DOHH2 (cell line): Measurements from ENCODE around the gene INPP4B.

ENCODE experiments used
- H3F3A ChIP-seq: fragments of 200-600 bp; sonication (generic), shearing (Covaris generic); 2 replicates; pipeline ENCODE4 v1.6.0; 2016; ENCODE audit warnings: antibody characterized with exemption, mild to moderate bottlenecking; ENCODE audit not compliant: control insufficient read depth, insufficient read depth
- H3K27ac ChIP-seq: fragments of 200-600 bp; sonication (generic); 2 replicates; pipeline ENCODE4 v1.5.1; 2014; ENCODE audit warnings: low read depth, mild to moderate bottlenecking, low read length, moderate library complexity
- H3K27me3 ChIP-seq: fragments of 200-600 bp; sonication (generic); 2 replicates; pipeline ENCODE4 v1.6.1; 2014; ENCODE audit warnings: mild to moderate bottlenecking, low read length, mixed read lengths; ENCODE audit not compliant: control insufficient read depth
- H3K36me3 ChIP-seq: fragments of 200-600 bp; sonication (generic); 2 replicates; pipeline ENCODE4 v1.6.1; 2014; ENCODE audit warnings: mild to moderate bottlenecking, low read length, moderate library complexity, mixed read lengths; ENCODE audit not compliant: control insufficient read depth
- H3K4me1 ChIP-seq: fragments of 200-600 bp; sonication (generic); 2 replicates; pipeline ENCODE4 v1.6.1; 2014; ENCODE audit warnings: mild to moderate bottlenecking, low read length, mixed read lengths; ENCODE audit not compliant: control insufficient read depth
- H3K4me2 ChIP-seq: fragments of 200-600 bp; sonication (generic); 2 replicates; pipeline ENCODE4 v1.6.0; 2014; ENCODE audit warnings: mild to moderate bottlenecking, low read length, moderate library complexity
- H3K4me3 ChIP-seq: fragments of 200-600 bp; sonication (generic); 2 replicates; pipeline ENCODE4 v1.5.1; 2014; ENCODE audit warnings: mild to moderate bottlenecking, low read length, mixed read lengths
- H3K79me2 ChIP-seq: fragments of 200-600 bp; sonication (generic); 2 replicates; pipeline ENCODE4 v1.6.1; 2014; ENCODE audit warnings: mild to moderate bottlenecking, low read length, mixed read lengths; ENCODE audit not compliant: control insufficient read depth
- H3K9me2 ChIP-seq: fragments of 200-600 bp; sonication (generic); replicated peaks from 2 replicates; pipeline ENCODE4 v1.6.1; 2014; ENCODE audit warnings: mild to moderate bottlenecking, low read length, mixed read lengths; ENCODE audit not compliant: control insufficient read depth
- H3K9me3 ChIP-seq: fragments of 200-600 bp; sonication (generic); 2 replicates; pipeline ENCODE4 v1.6.1; 2014; ENCODE audit warnings: antibody characterized with exemption, low read length, mixed read lengths; ENCODE audit not compliant: control insufficient read depth, insufficient read depth
- H4K20me1 ChIP-seq: fragments of 200-600 bp; sonication (generic); 2 replicates; pipeline ENCODE4 v1.6.0; 2014; ENCODE audit warnings: low read depth, mild to moderate bottlenecking, antibody characterized with exemption, low read length, moderate library complexity; ENCODE audit not compliant: control insufficient read depth, insufficient read depth
- EZH2phosphoT487 ChIP-seq: fragments of 200-600 bp; sonication (generic); IDR thresholded peaks from 2 replicates; pipeline ENCODE4 v1.6.1; 2017; ENCODE audit warnings: borderline replicate concordance, mild to moderate bottlenecking, antibody characterized with exemption, low read length, moderate library complexity, mixed read lengths
- TF ChIP-seq, protein P1 (sequence below): fragments of 200-600 bp; sonication (generic); IDR thresholded peaks from one replicate; pipeline ENCODE4 v1.5.1; 2014; ENCODE audit warnings: antibody characterized with exemption, mild to moderate bottlenecking, low read depth, low read length; ENCODE audit not compliant: poor library complexity, severe bottlenecking

Gene INPP4B

DNA sequence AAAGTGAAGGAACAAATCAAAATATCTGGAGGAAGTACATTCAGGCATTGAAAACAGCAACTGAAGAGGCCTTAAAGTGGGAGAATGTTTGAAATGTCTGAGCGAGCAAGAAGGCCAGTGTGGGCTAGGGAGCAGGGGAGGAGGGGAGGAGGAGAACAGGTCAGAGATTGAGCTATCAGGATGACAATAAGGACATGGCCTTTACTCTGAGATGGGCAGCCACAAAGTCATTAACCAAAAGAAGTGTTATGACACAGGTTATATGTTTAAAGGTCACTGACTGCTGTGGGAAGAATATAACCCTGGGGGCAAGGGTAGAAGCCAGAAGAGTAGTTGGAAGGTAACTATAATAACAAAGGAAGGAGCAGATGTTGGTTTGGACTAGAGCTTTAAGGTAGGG lies 315.4 kb downstream of the INPP4B start:
- Histone ChIP-seq H3K27me3 (no peaks in the 10 kb centered on the region), H3K4me1 (no peaks in the 10 kb centered on the region), H3K36me3 (no peaks in the 10 kb centered on the region), H3K27ac (no peak overlapping the region), H3K9me2 (no peaks in the 10 kb centered on the region), H3K4me3 (no peak overlapping the region), H3K79me2 (no peaks in the 10 kb centered on the region), H4K20me1 (no peaks in the 10 kb centered on the region), H3K9me3 (no peaks in the 10 kb centered on the region), H3F3A (no peaks in the 10 kb centered on the region), H3K4me2 (no peak overlapping the region)
- no peak for TF ChIP-seq EZH2phosphoT487
- TF ChIP-seq, protein P1, sequence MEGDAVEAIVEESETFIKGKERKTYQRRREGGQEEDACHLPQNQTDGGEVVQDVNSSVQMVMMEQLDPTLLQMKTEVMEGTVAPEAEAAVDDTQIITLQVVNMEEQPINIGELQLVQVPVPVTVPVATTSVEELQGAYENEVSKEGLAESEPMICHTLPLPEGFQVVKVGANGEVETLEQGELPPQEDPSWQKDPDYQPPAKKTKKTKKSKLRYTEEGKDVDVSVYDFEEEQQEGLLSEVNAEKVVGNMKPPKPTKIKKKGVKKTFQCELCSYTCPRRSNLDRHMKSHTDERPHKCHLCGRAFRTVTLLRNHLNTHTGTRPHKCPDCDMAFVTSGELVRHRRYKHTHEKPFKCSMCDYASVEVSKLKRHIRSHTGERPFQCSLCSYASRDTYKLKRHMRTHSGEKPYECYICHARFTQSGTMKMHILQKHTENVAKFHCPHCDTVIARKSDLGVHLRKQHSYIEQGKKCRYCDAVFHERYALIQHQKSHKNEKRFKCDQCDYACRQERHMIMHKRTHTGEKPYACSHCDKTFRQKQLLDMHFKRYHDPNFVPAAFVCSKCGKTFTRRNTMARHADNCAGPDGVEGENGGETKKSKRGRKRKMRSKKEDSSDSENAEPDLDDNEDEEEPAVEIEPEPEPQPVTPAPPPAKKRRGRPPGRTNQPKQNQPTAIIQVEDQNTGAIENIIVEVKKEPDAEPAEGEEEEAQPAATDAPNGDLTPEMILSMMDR: no peak

DNA sequence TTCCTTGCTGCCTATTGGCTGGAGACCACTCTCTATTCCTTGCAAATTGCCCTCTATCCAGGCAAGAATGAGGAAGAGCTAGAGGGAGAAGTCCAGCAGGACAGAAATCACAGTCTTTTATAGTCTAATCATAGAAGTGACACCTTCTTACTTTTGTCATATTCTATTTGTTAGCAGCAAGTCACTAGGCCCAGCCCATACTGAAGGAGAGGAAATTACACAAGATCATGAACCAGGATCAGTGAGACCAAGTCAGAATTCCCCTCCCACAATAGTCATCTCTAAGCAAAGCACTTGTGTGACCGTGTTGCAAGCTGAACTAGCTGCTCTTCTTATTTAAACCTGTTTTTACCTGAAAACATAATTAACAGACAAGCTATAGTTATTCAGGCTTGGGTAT lies 317.7 kb downstream of the INPP4B start:
- H3K4me2 ChIP-seq: no peak overlapping the region
- no peaks in the 10 kb centered on the region for H3K4me1 ChIP-seq
- no peak overlapping the region for H3K4me3 ChIP-seq
- no peak for TF ChIP-seq EZH2phosphoT487
- TF ChIP-seq, protein P1: no peak
- no peaks in the 10 kb centered on the region for H4K20me1 ChIP-seq
- no peaks in the 10 kb centered on the region for H3F3A ChIP-seq
- H3K27ac ChIP-seq: no peak overlapping the region
- no peaks in the 10 kb centered on the region for H3K9me2 ChIP-seq
- no peaks in the 10 kb centered on the region for H3K27me3 ChIP-seq
- H3K36me3 ChIP-seq: no peaks in the 10 kb centered on the region
- no peaks in the 10 kb centered on the region for H3K9me3 ChIP-seq
- H3K79me2 ChIP-seq: no peaks in the 10 kb centered on the region

DNA sequence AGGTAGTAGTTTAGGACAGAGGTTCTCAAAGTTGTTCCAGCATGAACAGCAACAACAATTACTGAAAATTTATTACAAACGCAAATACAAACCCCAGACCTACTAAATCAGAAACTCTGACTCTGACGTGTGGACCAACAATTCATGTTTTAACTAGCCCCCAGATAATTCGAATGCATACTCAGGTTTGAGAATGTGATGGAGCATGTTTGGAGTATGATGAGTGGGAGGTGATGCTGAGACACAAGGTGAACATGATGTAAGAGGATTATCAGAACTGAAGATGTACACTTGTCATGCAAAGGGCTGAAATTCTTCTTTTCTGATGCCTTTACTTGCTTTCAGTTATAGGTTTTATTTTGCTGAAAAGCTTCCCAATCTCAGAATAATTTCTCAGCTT lies 323.0 kb downstream of the INPP4B start:
- Histone ChIP-seq H3K36me3 (no peaks in the 10 kb centered on the region), H3K4me1 (no peaks in the 10 kb centered on the region), H3K9me3 (no peaks in the 10 kb centered on the region), H3K27ac (no peak overlapping the region), H3F3A (no peaks in the 10 kb centered on the region), H3K4me2 (no peak overlapping the region), H3K9me2 (no peaks in the 10 kb centered on the region), H3K27me3 (no peaks in the 10 kb centered on the region), H3K4me3 (no peak overlapping the region), H3K79me2 (no peaks in the 10 kb centered on the region), H4K20me1 (no peaks in the 10 kb centered on the region)
- no peak for TF ChIP-seq EZH2phosphoT487
- TF ChIP-seq, protein P1: no peak

DNA sequence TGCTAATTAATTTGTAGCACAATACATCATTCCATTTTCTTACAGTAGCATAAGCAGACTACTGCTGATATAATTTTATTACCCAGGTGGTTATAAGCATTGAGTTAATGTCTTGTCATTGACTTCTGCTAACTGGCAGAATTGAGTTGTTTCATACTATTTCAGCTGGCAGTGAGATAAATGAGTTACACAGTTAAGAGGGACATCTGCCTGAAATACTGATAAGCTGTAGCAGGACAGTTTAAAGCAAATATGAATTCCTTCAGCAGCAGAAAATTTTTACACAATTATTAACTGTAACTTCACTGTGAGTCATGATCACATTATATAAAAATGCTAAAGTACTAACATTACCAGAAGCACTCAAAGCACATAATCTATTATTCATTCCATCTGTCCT lies 326.8 kb downstream of the INPP4B start:
- TF ChIP-seq, protein P1: no peak
- no peak for TF ChIP-seq EZH2phosphoT487
- Histone ChIP-seq H3K9me3 (no peaks in the 10 kb centered on the region), H3K27ac (no peak overlapping the region), H3K9me2 (no peaks in the 10 kb centered on the region), H3K4me2 (no peak overlapping the region), H4K20me1 (no peaks in the 10 kb centered on the region), H3K36me3 (no peaks in the 10 kb centered on the region), H3K4me3 (no peak overlapping the region), H3K27me3 (no peaks in the 10 kb centered on the region), H3F3A (no peaks in the 10 kb centered on the region), H3K4me1 (no peaks in the 10 kb centered on the region), H3K79me2 (no peaks in the 10 kb centered on the region)
